Measurements from ENCODE around the gene USH1C.

USH1C gene

GRCh38 chr11:17570034-17570433, 25.8 kb upstream of the USH1C start:
- DNase-seq (ENCODE audit: low read depth), result no peak

- DNase-seq (ENCODE audit: low read depth), result no peak
Measured at GRCh38 chr11:17568944-17569343, 24.7 kb upstream of the USH1C start.

- DNase-seq (ENCODE audit: low read depth), result peak; percentile 5
Measured at GRCh38 chr11:17564687-17565042, 20.4 kb upstream of the USH1C start.

GRCh38 chr11:17563961-17564686, 19.9 kb upstream of the USH1C start:
- no peak for DNase-seq (ENCODE audit: low read depth)

- DNase-seq (ENCODE audit: low read depth), result no peak
Measured at GRCh38 chr11:17563231-17563646, 19.0 kb upstream of the USH1C start.

- DNase-seq (ENCODE audit: low read depth), result no peak
Measured at GRCh38 chr11:17561526-17561925, 17.3 kb upstream of the USH1C start.

GRCh38 chr11:17561111-17561415, 16.8 kb upstream of the USH1C start:
- no peak for DNase-seq (ENCODE audit: low read depth)

- no peak for DNase-seq (ENCODE audit: low read depth)
Measured at GRCh38 chr11:17560281-17561110, 16.3 kb upstream of the USH1C start.

- no peak for DNase-seq (ENCODE audit: low read depth)
Measured at GRCh38 chr11:17559341-17560087, 15.3 kb upstream of the USH1C start.

GRCh38 chr11:17558916-17559315, 14.7 kb upstream of the USH1C start:
- no peak for DNase-seq (ENCODE audit: low read depth)

- DNase-seq (ENCODE audit: low read depth), result no peak
Measured at GRCh38 chr11:17558025-17558780, 14.0 kb upstream of the USH1C start.

GRCh38 chr11:17556999-17557398, 12.8 kb upstream of the USH1C start:
- no peak for DNase-seq (ENCODE audit: low read depth)

- DNase-seq (ENCODE audit: low read depth), result no peak
Measured at GRCh38 chr11:17554487-17554886, 10.3 kb upstream of the USH1C start.

GRCh38 chr11:17553249-17553546, 9.0 kb upstream of the USH1C start:
- DNase-seq (ENCODE audit: low read depth), result no peak

- no peak for DNase-seq (ENCODE audit: low read depth)
Measured at GRCh38 chr11:17552392-17553248, 8.4 kb upstream of the USH1C start.

GRCh38 chr11:17552041-17552355, 7.8 kb upstream of the USH1C start:
- DNase-seq (ENCODE audit: low read depth), result no peak

GRCh38 chr11:17551347-17552040, 7.3 kb upstream of the USH1C start:
- no peak for DNase-seq (ENCODE audit: low read depth)

- peak; percentile 8 for DNase-seq (ENCODE audit: low read depth)
Measured at GRCh38 chr11:17550450-17551346, 6.5 kb upstream of the USH1C start.

- no peak for DNase-seq (ENCODE audit: low read depth)
Measured at GRCh38 chr11:17548444-17548843, 4.2 kb upstream of the USH1C start.

- no peak for DNase-seq (ENCODE audit: low read depth)
Measured at GRCh38 chr11:17547932-17548331, 3.7 kb upstream of the USH1C start.

Data from iris pigment epithelial cell (primary cell).